A549 (cell line): ENCODE measurements around the gene TMF1.

Experiments
- CHD2 ChIP-seq: fragments of 150-350 bp; IDR thresholded peaks from 2 replicates; pipeline ENCODE4 v1.6.1; 2014; ENCODE audit warnings: low read length; ENCODE audit not compliant: partially characterized antibody
- EP300 ChIP-seq, 2 experiments: fragments of >200 bp; sonication (Bioruptor Twin); formaldehyde crosslinking; IDR thresholded peaks; 2 replicates in 1 of 2; 3 replicates in 1 of 2; pipeline ENCODE4 v1.6.1; 2016 to 2017
- FOXS1 ChIP-seq: fragments of 250-450 bp; sonication (Bioruptor Pico); IDR thresholded peaks from 2 replicates; pipeline ENCODE4 v1.5.0; 2020; ENCODE audit warnings: mild to moderate bottlenecking, moderate library complexity
- TF ChIP-seq, protein P1 (sequence below): fragments of 250-450 bp; sonication (Bioruptor Pico); IDR thresholded peaks from 2 replicates; pipeline ENCODE4 v1.5.0; 2021; ENCODE audit warnings: mild to moderate bottlenecking, moderate library complexity, borderline replicate concordance
- TF ChIP-seq, protein P2 (sequence below): fragments of >200 bp; sonication (Bioruptor Twin); formaldehyde crosslinking; IDR thresholded peaks from 3 replicates; pipeline ENCODE4 v1.5.1; 2016

DNA sequence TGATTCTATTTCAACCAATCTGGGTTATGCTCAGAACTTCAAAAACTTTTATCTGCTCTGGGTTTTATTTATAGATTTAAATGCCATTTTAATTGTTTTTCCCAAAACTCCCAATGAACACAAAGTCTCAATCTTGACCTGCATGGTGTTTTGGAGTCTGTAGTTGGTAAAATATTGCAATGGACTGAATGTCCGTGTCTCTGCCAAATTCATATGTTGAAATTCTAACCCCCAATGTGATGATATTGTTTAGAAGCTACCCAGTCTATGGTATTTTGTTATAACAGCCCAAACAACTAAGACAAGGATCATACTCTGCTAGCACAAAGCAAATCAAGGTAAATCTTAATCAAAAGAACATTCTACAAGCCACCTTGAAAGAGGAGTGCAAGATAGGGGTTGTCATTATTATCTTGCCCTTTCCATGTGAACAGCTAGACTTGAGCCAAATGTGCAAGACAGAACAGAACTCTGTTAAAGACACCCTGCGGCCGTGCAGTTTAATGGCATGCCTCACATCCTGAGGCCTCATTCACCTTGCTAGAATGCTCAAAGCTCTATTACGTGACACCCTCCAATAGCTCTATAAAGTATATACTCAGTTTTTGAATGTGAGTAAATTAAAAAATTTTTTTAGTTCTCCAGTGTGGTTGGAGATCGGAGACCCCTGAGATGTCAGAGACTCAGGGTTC lies 46.2 kb downstream of the TMF1 start:
- TF ChIP-seq EP300 (IDR thresholded peaks at IDR 0.05) (no peak), FOXS1 (CRISPR knock-in tag) (no peak), CHD2 (no peak)
- TF ChIP-seq, protein P1, sequence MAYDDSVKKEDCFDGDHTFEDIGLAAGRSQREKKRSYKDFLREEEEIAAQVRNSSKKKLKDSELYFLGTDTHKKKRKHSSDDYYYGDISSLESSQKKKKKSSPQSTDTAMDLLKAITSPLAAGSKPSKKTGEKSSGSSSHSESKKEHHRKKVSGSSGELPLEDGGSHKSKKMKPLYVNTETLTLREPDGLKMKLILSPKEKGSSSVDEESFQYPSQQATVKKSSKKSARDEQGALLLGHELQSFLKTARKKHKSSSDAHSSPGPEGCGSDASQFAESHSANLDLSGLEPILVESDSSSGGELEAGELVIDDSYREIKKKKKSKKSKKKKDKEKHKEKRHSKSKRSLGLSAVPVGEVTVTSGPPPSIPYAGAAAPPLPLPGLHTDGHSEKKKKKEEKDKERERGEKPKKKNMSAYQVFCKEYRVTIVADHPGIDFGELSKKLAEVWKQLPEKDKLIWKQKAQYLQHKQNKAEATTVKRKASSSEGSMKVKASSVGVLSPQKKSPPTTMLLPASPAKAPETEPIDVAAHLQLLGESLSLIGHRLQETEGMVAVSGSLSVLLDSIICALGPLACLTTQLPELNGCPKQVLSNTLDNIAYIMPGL (CRISPR knock-in tag), result no peak
- TF ChIP-seq, protein P2, sequence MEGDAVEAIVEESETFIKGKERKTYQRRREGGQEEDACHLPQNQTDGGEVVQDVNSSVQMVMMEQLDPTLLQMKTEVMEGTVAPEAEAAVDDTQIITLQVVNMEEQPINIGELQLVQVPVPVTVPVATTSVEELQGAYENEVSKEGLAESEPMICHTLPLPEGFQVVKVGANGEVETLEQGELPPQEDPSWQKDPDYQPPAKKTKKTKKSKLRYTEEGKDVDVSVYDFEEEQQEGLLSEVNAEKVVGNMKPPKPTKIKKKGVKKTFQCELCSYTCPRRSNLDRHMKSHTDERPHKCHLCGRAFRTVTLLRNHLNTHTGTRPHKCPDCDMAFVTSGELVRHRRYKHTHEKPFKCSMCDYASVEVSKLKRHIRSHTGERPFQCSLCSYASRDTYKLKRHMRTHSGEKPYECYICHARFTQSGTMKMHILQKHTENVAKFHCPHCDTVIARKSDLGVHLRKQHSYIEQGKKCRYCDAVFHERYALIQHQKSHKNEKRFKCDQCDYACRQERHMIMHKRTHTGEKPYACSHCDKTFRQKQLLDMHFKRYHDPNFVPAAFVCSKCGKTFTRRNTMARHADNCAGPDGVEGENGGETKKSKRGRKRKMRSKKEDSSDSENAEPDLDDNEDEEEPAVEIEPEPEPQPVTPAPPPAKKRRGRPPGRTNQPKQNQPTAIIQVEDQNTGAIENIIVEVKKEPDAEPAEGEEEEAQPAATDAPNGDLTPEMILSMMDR, result no peak
